ENCODE measurements around the gene CFAP46.

The CFAP46 gene

DNA sequence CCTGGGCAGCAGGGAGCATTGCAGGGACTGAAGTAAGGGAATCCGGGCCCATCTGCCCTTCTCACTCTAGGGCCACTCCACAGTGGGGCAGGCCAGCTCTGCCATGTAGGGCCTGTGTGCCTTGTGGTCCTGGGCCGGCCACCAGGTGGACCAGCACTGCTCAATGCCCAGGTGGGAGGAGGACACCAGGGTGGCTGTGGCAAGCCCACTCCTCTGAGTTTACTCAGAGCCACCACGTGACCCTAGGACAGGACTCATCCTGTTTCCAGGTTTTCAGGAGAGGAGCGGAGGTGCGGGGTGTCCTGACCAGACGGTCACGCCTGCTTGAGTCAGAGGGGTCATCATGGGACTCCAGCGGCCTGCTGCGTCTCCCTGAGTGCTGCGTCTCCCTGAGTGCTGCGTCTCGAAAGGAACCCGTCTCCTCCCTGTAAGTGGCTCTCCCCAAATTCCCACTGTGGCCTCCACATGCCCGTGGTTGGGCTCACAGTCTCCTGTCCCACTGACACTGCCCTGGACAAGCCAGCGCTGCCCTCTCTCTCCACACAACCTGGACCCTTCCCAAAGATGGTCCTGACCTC is 2.9 kb downstream of the CFAP46 start:
- Histone ChIP-seq H3K9me3 (no peaks in the 10 kb centered on the region), H3K27ac (no peak overlapping the region), H3K27me3 (peaks cover 80% of the 10 kb centered on the region), H3K36me3 (no peaks in the 10 kb centered on the region), H3K4me3 (ENCODE audit: low read depth in 1 of 2, low read length in 1 of 2) (no peak overlapping the region), H3K4me1 (ENCODE audit: control insufficient read depth in 1 of 2, insufficient read depth in 1 of 2, low read depth in 1 of 2, low read length in 1 of 2) (peaks cover 0 to 4% of the 10 kb centered on the region in 2 experiments)
- TF ChIP-seq, protein P1, sequence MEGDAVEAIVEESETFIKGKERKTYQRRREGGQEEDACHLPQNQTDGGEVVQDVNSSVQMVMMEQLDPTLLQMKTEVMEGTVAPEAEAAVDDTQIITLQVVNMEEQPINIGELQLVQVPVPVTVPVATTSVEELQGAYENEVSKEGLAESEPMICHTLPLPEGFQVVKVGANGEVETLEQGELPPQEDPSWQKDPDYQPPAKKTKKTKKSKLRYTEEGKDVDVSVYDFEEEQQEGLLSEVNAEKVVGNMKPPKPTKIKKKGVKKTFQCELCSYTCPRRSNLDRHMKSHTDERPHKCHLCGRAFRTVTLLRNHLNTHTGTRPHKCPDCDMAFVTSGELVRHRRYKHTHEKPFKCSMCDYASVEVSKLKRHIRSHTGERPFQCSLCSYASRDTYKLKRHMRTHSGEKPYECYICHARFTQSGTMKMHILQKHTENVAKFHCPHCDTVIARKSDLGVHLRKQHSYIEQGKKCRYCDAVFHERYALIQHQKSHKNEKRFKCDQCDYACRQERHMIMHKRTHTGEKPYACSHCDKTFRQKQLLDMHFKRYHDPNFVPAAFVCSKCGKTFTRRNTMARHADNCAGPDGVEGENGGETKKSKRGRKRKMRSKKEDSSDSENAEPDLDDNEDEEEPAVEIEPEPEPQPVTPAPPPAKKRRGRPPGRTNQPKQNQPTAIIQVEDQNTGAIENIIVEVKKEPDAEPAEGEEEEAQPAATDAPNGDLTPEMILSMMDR (IDR thresholded peaks at IDR 0.05) = no peak

DNA sequence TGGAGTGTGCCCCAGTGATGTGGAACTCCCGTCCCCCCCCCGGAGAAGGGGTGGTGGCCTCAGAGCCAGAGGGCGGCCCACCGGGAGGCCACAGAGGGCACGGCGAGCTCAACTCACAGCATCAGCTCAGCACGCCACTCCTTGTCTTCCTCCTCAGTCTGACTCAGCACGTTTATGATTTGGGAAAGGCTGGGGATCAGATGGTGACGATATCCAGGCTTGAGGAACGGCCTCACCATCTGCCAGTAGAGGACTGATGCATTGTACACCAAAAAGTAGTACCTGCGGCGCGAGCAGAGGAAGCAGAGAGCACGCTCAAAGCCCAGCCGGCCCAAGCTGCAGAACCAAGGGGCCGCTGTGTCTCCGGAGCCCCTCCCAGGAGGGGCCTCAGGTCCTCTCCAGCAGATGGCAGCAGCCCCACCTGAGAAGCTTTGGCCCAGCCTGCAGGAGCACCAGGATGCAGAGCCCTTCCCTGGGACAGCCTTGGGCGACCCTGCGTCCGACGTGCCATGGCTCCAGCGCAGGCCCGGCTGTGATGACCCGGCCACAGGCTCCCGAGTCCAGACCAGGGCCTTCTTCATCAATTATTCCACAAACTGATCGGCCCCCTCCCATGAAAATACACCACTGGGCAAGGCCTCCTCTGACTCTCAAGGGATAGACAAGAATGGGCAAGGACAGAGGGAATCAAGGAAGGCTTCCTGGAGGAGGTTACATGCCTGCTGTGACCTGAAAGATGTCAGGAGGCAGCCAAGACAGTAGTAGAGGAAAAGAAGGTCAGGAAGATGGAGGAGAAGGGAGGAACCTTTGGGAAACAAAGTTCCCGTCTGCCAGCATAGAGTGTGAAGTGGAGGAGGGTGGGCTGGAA is 3.7 kb downstream of the CFAP46 start:
- H3K27me3 ChIP-seq = peaks cover 77% of the 10 kb centered on the region
- H3K4me1 ChIP-seq (ENCODE audit: control insufficient read depth in 1 of 2, insufficient read depth in 1 of 2, low read depth in 1 of 2, low read length in 1 of 2) = peaks cover 0 to 4% of the 10 kb centered on the region in 2 experiments
- TF ChIP-seq, protein P1 (IDR thresholded peaks at IDR 0.05) = no peak
- H3K4me3 ChIP-seq (ENCODE audit: low read depth in 1 of 2, low read length in 1 of 2) = no peak overlapping the region
- no peaks in the 10 kb centered on the region for H3K36me3 ChIP-seq
- H3K9me3 ChIP-seq = no peaks in the 10 kb centered on the region
- H3K27ac ChIP-seq = no peak overlapping the region

DNA sequence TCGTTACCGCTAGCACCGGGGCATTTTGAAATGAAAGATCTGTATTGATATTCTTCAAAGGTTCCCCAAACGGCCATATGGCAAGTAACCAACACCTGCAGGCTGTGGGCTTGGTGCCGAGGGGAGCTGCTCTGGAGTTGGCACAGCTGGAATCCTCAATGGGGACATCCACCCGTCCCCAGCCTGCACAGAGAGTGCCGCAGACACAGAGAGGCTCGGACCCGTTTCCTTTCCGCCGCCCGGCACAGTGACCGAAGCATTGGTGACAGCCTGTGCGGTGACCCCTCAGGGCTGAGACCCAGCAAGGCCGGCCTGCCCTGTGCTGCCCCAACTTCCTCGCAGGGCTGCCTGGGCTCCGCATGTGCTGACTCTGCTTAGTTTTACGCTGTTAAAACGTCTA is 4.5 kb downstream of the CFAP46 start:
- Histone ChIP-seq H3K36me3 (no peaks in the 10 kb centered on the region), H3K9me3 (no peaks in the 10 kb centered on the region), H3K27ac (no peak overlapping the region), H3K27me3 (peaks cover 68% of the 10 kb centered on the region), H3K4me1 (ENCODE audit: control insufficient read depth in 1 of 2, insufficient read depth in 1 of 2, low read depth in 1 of 2, low read length in 1 of 2) (peaks cover 0 to 4% of the 10 kb centered on the region in 2 experiments), H3K4me3 (ENCODE audit: low read depth in 1 of 2, low read length in 1 of 2) (no peak overlapping the region)
- TF ChIP-seq, protein P1 (IDR thresholded peaks at IDR 0.05) = no peak

DNA sequence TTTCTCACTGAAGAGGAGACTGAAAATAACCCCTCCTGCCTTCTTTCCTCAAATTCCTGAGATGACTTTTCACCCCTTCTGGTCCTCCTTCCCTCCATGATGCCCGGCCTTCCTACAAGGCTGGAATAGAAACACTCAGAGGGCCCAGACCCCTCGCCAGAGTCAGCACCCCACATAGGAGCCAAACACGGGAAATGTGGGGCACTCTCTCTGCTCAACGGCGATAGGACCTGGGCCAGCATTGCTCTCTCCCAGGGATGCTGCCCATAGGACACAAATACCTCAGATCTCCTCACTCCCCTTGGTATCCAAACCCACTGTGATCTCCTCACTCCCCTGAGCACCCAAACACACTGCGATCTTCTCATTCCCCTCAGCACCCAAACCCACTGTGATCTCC is 7.4 kb downstream of the CFAP46 start:
- no peak overlapping the region for H3K27ac ChIP-seq
- no peaks in the 10 kb centered on the region for H3K9me3 ChIP-seq
- H3K4me1 ChIP-seq (ENCODE audit: control insufficient read depth in 1 of 2, insufficient read depth in 1 of 2, low read depth in 1 of 2, low read length in 1 of 2) = no peaks in the 10 kb centered on the region
- TF ChIP-seq, protein P1 (IDR thresholded peaks at IDR 0.05) = no peak
- H3K36me3 ChIP-seq = no peaks in the 10 kb centered on the region
- no peak overlapping the region for H3K4me3 ChIP-seq (ENCODE audit: low read depth in 1 of 2, low read length in 1 of 2)
- H3K27me3 ChIP-seq = peaks cover 39% of the 10 kb centered on the region

DNA sequence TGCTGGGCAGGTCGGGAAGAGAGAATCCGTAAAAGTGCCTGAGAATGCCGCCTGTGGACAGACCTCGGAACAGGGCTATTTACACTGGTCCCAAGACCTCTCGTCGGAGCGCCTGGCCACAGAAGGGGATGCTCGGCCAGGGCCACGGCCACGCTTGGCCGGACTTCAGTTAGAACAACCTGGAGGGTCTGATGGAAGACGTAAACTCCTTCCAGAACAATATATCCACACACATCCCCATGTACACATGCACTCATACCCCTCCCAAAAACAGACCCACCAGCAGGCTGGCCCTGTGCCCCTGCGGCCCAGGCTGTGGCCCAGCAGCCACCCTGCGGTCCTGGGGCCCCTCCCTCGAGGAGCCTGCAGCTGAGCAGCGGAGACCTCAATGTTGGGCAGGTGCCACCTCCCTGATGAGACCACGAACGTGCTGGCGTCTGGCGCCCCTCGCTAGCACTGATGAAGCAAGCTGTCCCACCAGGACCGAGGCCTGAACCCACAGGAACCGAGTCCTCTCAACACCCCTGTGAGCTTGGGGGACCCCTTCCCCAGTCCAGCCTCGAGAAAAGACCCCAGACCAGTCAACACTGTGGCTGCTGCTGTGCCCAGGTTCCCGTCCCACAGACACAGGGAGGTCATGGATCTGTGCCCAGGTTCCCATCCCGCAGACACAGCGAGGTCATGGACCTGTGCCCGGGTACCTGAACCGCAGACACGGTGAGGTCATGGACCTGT is 8.9 kb downstream of the CFAP46 start:
- no peaks in the 10 kb centered on the region for H3K36me3 ChIP-seq

More for the DNA sequence above, 8.9 kb downstream of the CFAP46 start:
- Histone ChIP-seq H3K27me3 (peaks cover 24% of the 10 kb centered on the region), H3K27ac (no peak overlapping the region), H3K4me1 (ENCODE audit: control insufficient read depth in 1 of 2, insufficient read depth in 1 of 2, low read depth in 1 of 2, low read length in 1 of 2) (no peaks in the 10 kb centered on the region), H3K9me3 (no peaks in the 10 kb centered on the region), H3K4me3 (ENCODE audit: low read depth in 1 of 2, low read length in 1 of 2) (no peak overlapping the region)
- TF ChIP-seq, protein P1 (IDR thresholded peaks at IDR 0.05) = no peak

All from neutrophil (primary cell).